ENCODE results near the gene NFATC2. TPM values are rescaled to one million over a fixed set of nuclear protein-coding genes. Genes with fewer than 3 reads are reported as not detected.

The NFATC2 gene
- total and polyA plus RNA-seq, 8 donors, result 1.5 to 8.3 (median 4.3) TPM

DNA sequence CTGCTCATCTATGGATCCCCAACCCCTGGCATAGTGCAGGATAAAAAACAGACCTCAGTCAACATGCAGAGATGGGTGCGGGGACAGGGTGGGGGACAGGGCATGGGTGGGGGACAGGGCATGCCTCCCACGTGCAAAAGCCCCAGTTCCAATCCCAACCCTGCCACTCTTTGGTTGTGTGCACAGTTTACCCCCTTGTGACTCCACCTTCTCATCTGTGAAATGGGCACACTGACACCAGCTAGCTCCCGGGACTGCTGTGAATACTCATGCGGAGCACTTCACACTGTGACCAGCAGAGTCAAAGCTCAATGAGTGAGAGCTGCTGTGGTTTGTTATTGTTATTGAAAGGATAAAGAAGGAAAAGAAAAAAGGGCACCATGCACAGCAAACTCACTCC is 69.3 kb downstream of the NFATC2 start:
- 95 to 100% methylated on average over 4 of the region's 4 CpGs for WGBS, 2 donors
- intact Hi-C loops (cut with DNase I), result no loop called here
- no peak overlapping the region for H3K4me3 ChIP-seq
- no peak for ATAC-seq
- DNase-seq, result no peak
- no peak for FAIRE-seq
- H3K27ac ChIP-seq, result no peak overlapping the region
- H3K36me3 ChIP-seq, result peaks cover 0 to 3% (median 0%) of the 10 kb centered on the region in 3 donors
- TF ChIP-seq, protein P1, sequence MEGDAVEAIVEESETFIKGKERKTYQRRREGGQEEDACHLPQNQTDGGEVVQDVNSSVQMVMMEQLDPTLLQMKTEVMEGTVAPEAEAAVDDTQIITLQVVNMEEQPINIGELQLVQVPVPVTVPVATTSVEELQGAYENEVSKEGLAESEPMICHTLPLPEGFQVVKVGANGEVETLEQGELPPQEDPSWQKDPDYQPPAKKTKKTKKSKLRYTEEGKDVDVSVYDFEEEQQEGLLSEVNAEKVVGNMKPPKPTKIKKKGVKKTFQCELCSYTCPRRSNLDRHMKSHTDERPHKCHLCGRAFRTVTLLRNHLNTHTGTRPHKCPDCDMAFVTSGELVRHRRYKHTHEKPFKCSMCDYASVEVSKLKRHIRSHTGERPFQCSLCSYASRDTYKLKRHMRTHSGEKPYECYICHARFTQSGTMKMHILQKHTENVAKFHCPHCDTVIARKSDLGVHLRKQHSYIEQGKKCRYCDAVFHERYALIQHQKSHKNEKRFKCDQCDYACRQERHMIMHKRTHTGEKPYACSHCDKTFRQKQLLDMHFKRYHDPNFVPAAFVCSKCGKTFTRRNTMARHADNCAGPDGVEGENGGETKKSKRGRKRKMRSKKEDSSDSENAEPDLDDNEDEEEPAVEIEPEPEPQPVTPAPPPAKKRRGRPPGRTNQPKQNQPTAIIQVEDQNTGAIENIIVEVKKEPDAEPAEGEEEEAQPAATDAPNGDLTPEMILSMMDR (IDR thresholded peaks at IDR 0.05), result no peak
- no peaks in the 10 kb centered on the region for H3K9me3 ChIP-seq
- no peaks in the 10 kb centered on the region for H3K4me1 ChIP-seq
- H3K27me3 ChIP-seq, result no peaks in the 10 kb centered on the region

DNA sequence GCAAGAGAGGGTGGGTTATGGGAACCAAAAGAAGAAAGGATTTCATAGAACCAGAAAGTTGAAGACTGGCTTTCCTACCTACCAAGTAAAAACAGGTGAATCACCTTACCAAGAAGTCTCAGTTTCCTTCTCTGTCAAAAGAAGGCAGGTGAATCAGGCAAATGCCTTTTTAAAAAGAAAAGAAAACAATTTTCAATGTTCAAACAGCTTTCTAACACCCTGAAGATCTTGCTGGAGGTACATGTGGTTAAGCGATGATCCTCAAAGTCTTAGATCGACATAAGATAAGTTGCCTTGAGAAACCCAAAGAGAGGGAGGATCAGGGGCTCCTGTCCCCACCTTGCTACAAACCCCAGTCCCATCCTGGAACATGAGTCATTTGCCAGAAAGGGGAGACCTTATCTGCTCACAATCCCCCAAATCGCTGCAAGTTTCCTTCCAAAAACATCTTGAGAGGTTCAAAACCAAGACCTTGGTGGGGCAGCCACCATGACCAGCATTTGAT is 71.6 kb downstream of the NFATC2 start:
- Histone ChIP-seq H3K27ac (no peak overlapping the region), H3K4me3 (no peak overlapping the region), H3K9me3 (no peaks in the 10 kb centered on the region), H3K27me3 (no peaks in the 10 kb centered on the region), H3K4me1 (no peaks in the 10 kb centered on the region), H3K36me3 (peaks cover 0 to 3% (median 0%) of the 10 kb centered on the region in 3 donors)
- TF ChIP-seq, protein P1 (IDR thresholded peaks at IDR 0.05), result no peak
- WGBS, 2 donors, result 94 to 96% methylated on average over 3 of the region's 3 CpGs
- ATAC-seq, result no peak
- no peak for DNase-seq
- no peak for FAIRE-seq
- intact Hi-C loops (cut with DNase I), result no loop called here

DNA sequence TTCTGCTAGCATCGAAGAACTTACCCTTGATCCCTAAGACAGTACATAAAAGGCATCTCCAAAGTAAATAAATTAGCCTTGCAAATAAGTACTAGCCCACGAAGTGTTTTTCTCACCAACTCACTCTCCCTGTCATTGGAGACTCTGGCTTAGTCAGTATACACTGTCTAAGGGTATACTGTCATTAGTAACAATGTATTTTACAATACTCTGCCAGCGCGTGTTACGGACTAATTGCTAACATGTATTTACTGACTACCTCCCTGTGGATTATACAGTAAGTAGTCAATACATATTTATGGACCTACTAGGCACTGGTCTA is 72.1 kb downstream of the NFATC2 start:
- H3K4me3 ChIP-seq, result no peak overlapping the region
- WGBS, 2 donors, result 63 to 73% methylated on average over 5 of the region's 5 CpGs
- H3K9me3 ChIP-seq, result no peaks in the 10 kb centered on the region
- peaks cover 0 to 3% (median 0%) of the 10 kb centered on the region in 3 donors for H3K36me3 ChIP-seq
- intact Hi-C loops (cut with DNase I), result no loop called here
- TF ChIP-seq, protein P1 (IDR thresholded peaks at IDR 0.05), result no peak
- DNase-seq (no peak), FAIRE-seq (no peak), ATAC-seq (peak in 1 of 4 donors; percentile 21)
- H3K4me1 ChIP-seq, result no peaks in the 10 kb centered on the region
- H3K27me3 ChIP-seq, result no peaks in the 10 kb centered on the region
- H3K27ac ChIP-seq, result no peak overlapping the region

DNA sequence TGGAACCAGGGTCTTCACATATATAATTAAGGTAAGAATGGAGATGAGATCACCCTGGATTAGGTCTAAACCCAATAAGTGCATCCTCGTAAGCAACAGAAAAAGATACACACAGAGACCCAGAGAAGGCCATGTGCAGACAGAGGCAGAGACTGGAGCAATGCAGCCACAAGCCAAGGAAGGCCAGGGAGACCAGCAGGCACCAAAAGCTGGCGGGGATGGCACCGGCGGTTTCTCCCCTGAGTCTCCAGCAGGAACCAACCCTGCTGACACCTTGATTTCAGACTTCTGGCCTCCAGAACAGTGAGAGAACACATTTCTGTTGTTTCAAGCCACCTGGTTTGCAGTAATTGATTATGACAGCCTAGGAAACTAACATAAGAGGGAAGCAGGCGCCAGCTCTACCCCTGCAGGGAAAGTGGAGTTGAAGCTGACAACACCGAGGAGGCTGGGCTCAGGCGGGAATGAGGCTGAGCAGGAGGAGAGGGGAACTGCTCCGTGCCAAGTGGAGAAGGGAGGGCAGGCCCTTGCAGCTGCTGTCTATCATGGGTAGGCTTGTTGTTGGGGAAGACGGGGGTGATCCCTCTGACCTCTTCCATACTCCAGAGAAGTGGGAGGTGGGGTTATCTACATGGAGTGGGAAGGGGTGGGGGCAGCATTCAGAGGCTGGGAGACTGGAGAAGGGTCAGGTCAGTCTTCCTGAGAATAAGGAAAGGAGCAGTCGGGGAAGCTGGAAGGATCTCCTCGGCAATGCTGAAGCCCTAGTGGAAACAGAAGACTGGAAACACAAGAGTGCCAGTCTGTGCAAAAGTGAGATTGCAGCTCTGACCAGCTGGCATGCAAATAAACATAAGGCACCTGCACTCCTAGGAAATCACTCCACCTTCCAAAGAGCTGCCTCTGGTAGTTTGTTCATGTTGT is 72.7 kb downstream of the NFATC2 start:
- WGBS, 2 donors, result 63 to 81% methylated on average over 11 of the region's 11 CpGs
- Histone ChIP-seq H3K36me3 (peaks cover 0 to 3% (median 0%) of the 10 kb centered on the region in 3 donors), H3K27ac (no peak overlapping the region), H3K4me1 (no peaks in the 10 kb centered on the region), H3K4me3 (no peak overlapping the region), H3K27me3 (no peaks in the 10 kb centered on the region), H3K9me3 (no peaks in the 10 kb centered on the region)
- FAIRE-seq (no peak), DNase-seq (no peak), ATAC-seq (peak in 3 of 4 donors; percentile 37 to 67 (median 49))
- TF ChIP-seq, protein P1 (IDR thresholded peaks at IDR 0.05), result no peak
- intact Hi-C loops (cut with DNase I), result no loop called here

DNA sequence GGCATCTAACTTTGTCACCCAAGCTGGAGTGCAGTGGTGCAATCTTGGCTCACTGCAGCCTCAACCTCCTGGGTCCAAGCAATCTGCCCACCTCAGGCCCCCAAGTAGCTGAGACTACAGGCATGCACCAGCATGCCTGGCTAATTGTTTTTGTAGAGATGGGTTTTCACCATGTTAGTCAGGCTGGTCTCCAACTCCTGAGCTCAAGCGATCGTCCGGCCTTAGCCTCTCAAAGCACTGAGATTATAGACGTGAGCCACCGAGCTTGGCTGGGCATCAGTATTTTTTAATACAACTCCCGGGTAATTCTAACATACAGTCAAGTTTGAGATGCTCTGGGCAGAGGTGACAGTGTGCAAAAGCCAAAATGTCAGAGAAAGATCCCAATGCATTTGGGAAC is 73.5 kb downstream of the NFATC2 start:
- intact Hi-C loops (cut with DNase I), result no loop called here
- TF ChIP-seq, protein P1 (IDR thresholded peaks at IDR 0.05), result no peak
- no peak overlapping the region for H3K27ac ChIP-seq
- H3K4me3 ChIP-seq, result no peak overlapping the region
- no peak for FAIRE-seq
- ATAC-seq, result no peak
- H3K36me3 ChIP-seq, result peaks cover 0 to 3% (median 0%) of the 10 kb centered on the region in 3 donors
- H3K4me1 ChIP-seq, result no peaks in the 10 kb centered on the region
- no peak for DNase-seq
- 93 to 98% methylated on average over 6 of the region's 6 CpGs for WGBS, 2 donors
- H3K9me3 ChIP-seq, result no peaks in the 10 kb centered on the region
- H3K27me3 ChIP-seq, result no peaks in the 10 kb centered on the region

All from pancreas (tissue), 10 donors.